ENCODE measurements around the gene KMT2C.

DNA sequence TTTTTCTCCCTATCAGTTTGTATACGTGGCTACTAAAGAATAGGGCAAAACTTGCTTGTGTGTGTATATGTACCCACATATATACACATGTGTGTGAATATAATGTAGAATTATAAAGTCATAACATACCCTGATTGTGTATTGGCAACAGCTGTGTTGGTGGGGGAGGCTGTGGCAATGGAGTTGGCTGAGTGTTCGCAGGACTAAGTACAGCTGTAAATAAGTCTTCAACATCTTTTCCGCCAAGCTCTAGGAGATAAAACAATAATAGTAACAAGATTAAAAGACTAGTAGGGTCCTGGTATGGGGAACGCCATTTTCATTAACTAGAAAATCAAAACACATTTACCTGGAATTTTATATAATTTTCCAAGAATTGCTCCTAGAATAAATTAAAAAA, 241.9 kb downstream of the KMT2C start:
- TF ChIP-seq, protein P1, sequence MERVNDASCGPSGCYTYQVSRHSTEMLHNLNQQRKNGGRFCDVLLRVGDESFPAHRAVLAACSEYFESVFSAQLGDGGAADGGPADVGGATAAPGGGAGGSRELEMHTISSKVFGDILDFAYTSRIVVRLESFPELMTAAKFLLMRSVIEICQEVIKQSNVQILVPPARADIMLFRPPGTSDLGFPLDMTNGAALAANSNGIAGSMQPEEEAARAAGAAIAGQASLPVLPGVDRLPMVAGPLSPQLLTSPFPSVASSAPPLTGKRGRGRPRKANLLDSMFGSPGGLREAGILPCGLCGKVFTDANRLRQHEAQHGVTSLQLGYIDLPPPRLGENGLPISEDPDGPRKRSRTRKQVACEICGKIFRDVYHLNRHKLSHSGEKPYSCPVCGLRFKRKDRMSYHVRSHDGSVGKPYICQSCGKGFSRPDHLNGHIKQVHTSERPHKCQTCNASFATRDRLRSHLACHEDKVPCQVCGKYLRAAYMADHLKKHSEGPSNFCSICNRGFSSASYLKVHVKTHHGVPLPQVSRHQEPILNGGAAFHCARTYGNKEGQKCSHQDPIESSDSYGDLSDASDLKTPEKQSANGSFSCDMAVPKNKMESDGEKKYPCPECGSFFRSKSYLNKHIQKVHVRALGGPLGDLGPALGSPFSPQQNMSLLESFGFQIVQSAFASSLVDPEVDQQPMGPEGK (CRISPR knock-in tag; IDR thresholded peaks at IDR 0.05; ENCODE audit: borderline replicate concordance): no peak
- no peak for TF ChIP-seq ZFP30 (CRISPR knock-in tag; IDR thresholded peaks at IDR 0.05)
